Thyroid gland (tissue), 4 donors: Measurements from ENCODE around the gene PRKCA. TPM values are rescaled to one million over a fixed set of nuclear protein-coding genes. Genes with fewer than 3 reads are reported as not detected.

Experiments used
- DNase-seq, 2 donors: peaks; one replicate each; pipeline ENCODE4 v3.0.0-alpha.2; 2019
- H3K27ac ChIP-seq, 3 donors: fragments of 200-600 bp; sonication (generic); 1 replicate in 2 of 3; 2 replicates in 1 of 3; pipeline ENCODE4 v1.5.1; 2016 to 2019; ENCODE audit warnings: mild to moderate bottlenecking in 1 of 3, moderate library complexity in 1 of 3
- H3K27me3 ChIP-seq: fragments of 200-600 bp; sonication (generic); one replicate; pipeline ENCODE4 v1.5.1; 2019
- H3K36me3 ChIP-seq, 2 donors: fragments of 200-600 bp; sonication (generic); one replicate each; pipeline ENCODE4 v1.5.1; 2016 to 2019
- H3K4me1 ChIP-seq, 2 donors: fragments of 200-600 bp; sonication (generic); one replicate each; pipeline ENCODE4 v1.5.1; 2017 to 2019
- H3K4me3 ChIP-seq, 3 donors: fragments of 200-600 bp; sonication (generic); replicated peaks in 1 of 3; 1 replicate in 2 of 3; 2 replicates in 1 of 3; pipeline ENCODE4 v1.5.1; 2016; ENCODE audit warnings: mild to moderate bottlenecking in 1 of 3
- H3K9me3 ChIP-seq: fragments of 200-600 bp; sonication (generic); one replicate; pipeline ENCODE4 v1.5.1; 2017
- CTCF ChIP-seq, 6 experiments: fragments of 200-600 bp in 3 of 6; fragments of 450-650 bp in 3 of 6; sonication (generic) in 3 of 6; IDR thresholded peaks; one replicate each; pipeline ENCODE4 v1.5.1; 2016 to 2019; ENCODE audit warnings: antibody characterized with exemption in 6 of 6, mild to moderate bottlenecking in 2 of 6, inconsistent platforms in 1 of 6, moderate library complexity in 1 of 6
- POLR2A ChIP-seq, 2 donors: fragments of 450-650 bp; IDR thresholded peaks; one replicate each; pipeline ENCODE4 v1.6.1; 2017; ENCODE audit warnings: antibody characterized with exemption in 2 of 2, mild to moderate bottlenecking in 2 of 2, moderate library complexity in 1 of 2
- WGBS, 2 donors: methylation state at CpG; one replicate each; pipeline ENCODE4 v1.1.5; 2017; 5-methylcytosine and 5-hydroxymethylcytosine counted together
- intact Hi-C: fragments of 100-400 bp; cut with DNase I; formaldehyde crosslinking; loops from one replicate; pipeline ENCODE4 v1.15.1; 2023
- total RNA-seq, 4 donors: library from RNA; depleted of rRNA; stranded (reverse); fragments of >200 nt; gene quantifications; one replicate each; pipeline ENCODE4 v1.2.3, GENCODE V29; 2016

PRKCA gene
- total RNA-seq, 4 donors from 2014 or later, result 6.7 to 24.2 (median 15.3) TPM

GRCh38 chr17:66715076-66715675, 412.8 kb downstream of the PRKCA start:
- 51 to 58% methylated on average over 11 of the region's 11 CpGs for WGBS, 2 donors
- H3K27ac ChIP-seq, result no peak overlapping the region
- TF ChIP-seq CTCF (IDR thresholded peaks at IDR 0.05) (no peak), POLR2A (IDR thresholded peaks at IDR 0.05) (no peak)

GRCh38 chr17:66715745-66716156, 413.3 kb downstream of the PRKCA start:
- H3K4me3 ChIP-seq, result no peak overlapping the region
- intact Hi-C loops, result no loop called here
- no peak for DNase-seq
- no peaks in the 10 kb centered on the region for H3K36me3 ChIP-seq
- WGBS, 2 donors, result 26 to 31% methylated on average over 3 of the region's 3 CpGs
- H3K9me3 ChIP-seq, result no peaks in the 10 kb centered on the region
- no peak overlapping the region for H3K27ac ChIP-seq
- no peaks in the 10 kb centered on the region for H3K27me3 ChIP-seq
- peaks cover 0 to 8% of the 10 kb centered on the region in 2 donors for H3K4me1 ChIP-seq
- TF ChIP-seq CTCF (IDR thresholded peaks at IDR 0.05), result peak; percentile 45 to 79 (median 66)
- no peak for TF ChIP-seq POLR2A (IDR thresholded peaks at IDR 0.05)

More at GRCh38 chr17:66715076-66715675, 412.8 kb downstream of the PRKCA start:
- H3K27me3 ChIP-seq, result no peaks in the 10 kb centered on the region
- no peaks in the 10 kb centered on the region for H3K36me3 ChIP-seq
- DNase-seq, result no peak
- intact Hi-C loops, result no loop called here
- H3K4me1 ChIP-seq, result peaks cover 0 to 8% of the 10 kb centered on the region in 2 donors
- no peak overlapping the region for H3K4me3 ChIP-seq
- no peaks in the 10 kb centered on the region for H3K9me3 ChIP-seq

GRCh38 chr17:66716236-66717026, 414.0 kb downstream of the PRKCA start:
- TF ChIP-seq POLR2A (IDR thresholded peaks at IDR 0.05) (no peak), CTCF (IDR thresholded peaks at IDR 0.05) (no peak)
- H3K36me3 ChIP-seq, result no peaks in the 10 kb centered on the region
- peaks cover 0 to 8% of the 10 kb centered on the region in 2 donors for H3K4me1 ChIP-seq
- DNase-seq, result no peak
- H3K27ac ChIP-seq, result no peak overlapping the region
- intact Hi-C loops, result no loop called here
- H3K4me3 ChIP-seq, result no peak overlapping the region
- WGBS, 2 donors, result 63 to 65% methylated on average over 18 of the region's 18 CpGs
- H3K9me3 ChIP-seq, result no peaks in the 10 kb centered on the region
- H3K27me3 ChIP-seq, result no peaks in the 10 kb centered on the region

GRCh38 chr17:66717641-66718058, 415.2 kb downstream of the PRKCA start:
- intact Hi-C loops, result no loop called here
- Histone ChIP-seq H3K4me3 (no peak overlapping the region), H3K36me3 (no peaks in the 10 kb centered on the region), H3K27ac (no peak overlapping the region), H3K9me3 (no peaks in the 10 kb centered on the region), H3K27me3 (no peaks in the 10 kb centered on the region), H3K4me1 (no peaks in the 10 kb centered on the region)
- TF ChIP-seq POLR2A (IDR thresholded peaks at IDR 0.05) (no peak), CTCF (IDR thresholded peaks at IDR 0.05) (no peak)
- WGBS, 2 donors, result 86 to 94% methylated on average over 8 to 9 of the region's 9 CpGs
- no peak for DNase-seq

GRCh38 chr17:66720027-66720426, 417.6 kb downstream of the PRKCA start:
- Histone ChIP-seq H3K9me3 (no peaks in the 10 kb centered on the region), H3K27me3 (no peaks in the 10 kb centered on the region), H3K4me3 (no peak overlapping the region), H3K4me1 (peaks cover 0 to 12% of the 10 kb centered on the region in 2 donors), H3K36me3 (no peaks in the 10 kb centered on the region), H3K27ac (no peak overlapping the region)
- no peak for DNase-seq
- TF ChIP-seq CTCF (IDR thresholded peaks at IDR 0.05), result no peak
- no peak for TF ChIP-seq POLR2A (IDR thresholded peaks at IDR 0.05)
- 92 to 93% methylated on average over 14 of the region's 14 CpGs for WGBS, 2 donors
- intact Hi-C loops, result no loop called here
